ENCODE measurements around the gene RXYLT1.

GRCh38 chr12:63822352-63822751, 42.6 kb downstream of the RXYLT1 start:
- TF ChIP-seq CTCF (IDR thresholded peaks at IDR 0.05) (no peak), POLR2A (IDR thresholded peaks at IDR 0.05) (no peak)
